ENCODE data around the gene BBC3.

The BBC3 gene

DNA sequence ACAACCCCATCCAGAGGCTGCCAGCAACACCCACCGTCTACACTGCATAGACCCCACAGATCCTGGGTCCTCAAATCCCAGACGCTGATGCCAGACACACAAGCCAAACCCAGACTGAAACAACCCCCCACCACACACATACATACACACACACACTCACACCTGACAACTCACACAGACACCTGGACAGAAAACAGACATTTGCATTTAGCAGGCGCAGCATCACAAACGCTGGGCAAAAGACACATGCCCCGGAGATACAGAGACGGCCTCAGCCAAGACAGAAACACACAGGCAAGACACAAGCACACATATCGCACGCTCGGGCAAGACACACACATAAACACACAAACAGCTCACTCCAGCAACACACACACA, 1.3 kb downstream of the BBC3 start:
- H3K27me3 ChIP-seq (ENCODE audit: insufficient read depth, low read depth, severe bottlenecking): no peaks in the 10 kb centered on the region
- H3K27ac ChIP-seq: no peak overlapping the region; the same call in 1 of the 2 replicates
- TF ChIP-seq, protein P1, sequence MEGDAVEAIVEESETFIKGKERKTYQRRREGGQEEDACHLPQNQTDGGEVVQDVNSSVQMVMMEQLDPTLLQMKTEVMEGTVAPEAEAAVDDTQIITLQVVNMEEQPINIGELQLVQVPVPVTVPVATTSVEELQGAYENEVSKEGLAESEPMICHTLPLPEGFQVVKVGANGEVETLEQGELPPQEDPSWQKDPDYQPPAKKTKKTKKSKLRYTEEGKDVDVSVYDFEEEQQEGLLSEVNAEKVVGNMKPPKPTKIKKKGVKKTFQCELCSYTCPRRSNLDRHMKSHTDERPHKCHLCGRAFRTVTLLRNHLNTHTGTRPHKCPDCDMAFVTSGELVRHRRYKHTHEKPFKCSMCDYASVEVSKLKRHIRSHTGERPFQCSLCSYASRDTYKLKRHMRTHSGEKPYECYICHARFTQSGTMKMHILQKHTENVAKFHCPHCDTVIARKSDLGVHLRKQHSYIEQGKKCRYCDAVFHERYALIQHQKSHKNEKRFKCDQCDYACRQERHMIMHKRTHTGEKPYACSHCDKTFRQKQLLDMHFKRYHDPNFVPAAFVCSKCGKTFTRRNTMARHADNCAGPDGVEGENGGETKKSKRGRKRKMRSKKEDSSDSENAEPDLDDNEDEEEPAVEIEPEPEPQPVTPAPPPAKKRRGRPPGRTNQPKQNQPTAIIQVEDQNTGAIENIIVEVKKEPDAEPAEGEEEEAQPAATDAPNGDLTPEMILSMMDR (IDR thresholded peaks at IDR 0.05; ENCODE audit: low read depth, low read length): no peak
- no peak for DNase-seq
- peaks cover 9% of the 10 kb centered on the region for H3K36me3 ChIP-seq
- peak overlapping the region; percentile 80 for H3K4me3 ChIP-seq (ENCODE audit: low read depth, low read length)
- no peaks in the 10 kb centered on the region for H3K9me3 ChIP-seq (ENCODE audit: severe bottlenecking)

DNA sequence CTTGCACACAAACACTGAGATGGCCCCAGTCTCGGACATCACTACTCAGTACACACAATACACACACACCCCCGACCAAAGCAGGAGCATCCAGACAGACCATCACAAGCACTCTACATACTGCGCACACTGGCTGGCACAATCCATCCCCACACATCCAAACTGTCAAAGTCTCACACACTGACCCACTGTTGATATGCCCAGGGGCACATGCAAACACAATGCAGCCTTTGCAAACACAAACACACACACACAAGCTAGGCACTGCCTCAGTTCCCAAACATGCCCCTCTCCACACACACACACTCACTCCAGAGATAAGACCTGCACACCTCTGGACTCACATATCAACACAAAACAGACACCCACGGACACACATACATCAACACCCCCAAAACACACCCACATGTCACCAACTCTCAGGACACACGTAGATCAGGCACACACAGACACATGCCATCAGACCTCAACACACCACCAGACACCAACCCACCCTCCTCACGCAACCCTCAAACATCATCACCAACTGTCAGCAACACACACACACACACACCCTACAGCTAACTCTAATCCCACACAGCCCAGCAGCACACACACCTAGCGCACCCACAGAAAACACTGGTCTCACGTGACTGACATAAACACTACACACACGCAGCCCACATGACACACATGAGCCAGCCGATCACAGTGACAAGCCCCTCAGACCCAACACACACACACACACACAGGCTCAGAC, 1.9 kb downstream of the BBC3 start:
- H3K27ac ChIP-seq: peak overlapping the region; percentile 92
- H3K27me3 ChIP-seq (ENCODE audit: insufficient read depth, low read depth, severe bottlenecking): no peaks in the 10 kb centered on the region
- TF ChIP-seq, protein P1 (IDR thresholded peaks at IDR 0.05; ENCODE audit: low read depth, low read length): no peak
- DNase-seq: no peak
- no peaks in the 10 kb centered on the region for H3K9me3 ChIP-seq (ENCODE audit: severe bottlenecking)
- peaks cover 13% of the 10 kb centered on the region for H3K36me3 ChIP-seq
- H3K4me3 ChIP-seq (ENCODE audit: low read depth, low read length): peak overlapping the region; percentile 80

DNA sequence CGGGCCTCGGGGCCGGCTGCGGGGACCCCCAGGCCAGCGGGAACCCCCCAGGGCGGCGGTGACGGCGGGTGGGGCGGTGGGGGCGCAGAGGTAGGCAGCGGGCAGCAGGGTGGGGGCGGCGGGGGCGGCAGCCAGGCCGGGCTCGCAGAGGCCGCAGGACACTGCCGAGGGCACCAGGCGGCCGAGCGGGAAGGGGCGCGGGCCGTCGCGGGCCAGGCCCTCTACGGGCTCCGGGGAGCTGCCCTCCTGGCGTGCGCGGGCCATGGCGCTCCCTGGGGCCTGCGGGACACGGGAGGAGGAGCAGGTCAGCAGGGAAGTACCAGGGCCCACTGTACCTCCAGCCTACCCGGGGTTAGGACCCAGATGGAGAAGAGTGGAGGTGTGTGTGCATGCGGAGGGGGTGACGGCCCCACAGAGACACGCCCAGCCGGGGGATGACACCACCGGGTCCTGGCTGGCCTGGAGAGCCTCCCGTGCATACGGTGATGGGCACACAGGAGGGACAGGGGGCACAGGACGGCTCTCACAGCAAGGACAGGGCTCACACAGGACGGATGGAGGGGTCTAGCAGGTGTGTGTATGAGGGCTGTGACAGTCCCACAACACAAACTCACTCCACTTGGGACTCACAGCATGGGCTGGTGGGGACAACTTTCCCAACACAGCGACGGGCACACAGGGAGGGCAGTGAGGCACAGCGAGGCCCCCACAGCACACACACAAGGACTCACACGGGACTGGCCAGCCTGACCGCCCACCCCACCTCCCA, 2.6 kb downstream of the BBC3 start:
- Histone ChIP-seq H3K9me3 (ENCODE audit: severe bottlenecking) (no peaks in the 10 kb centered on the region), H3K27me3 (ENCODE audit: insufficient read depth, low read depth, severe bottlenecking) (no peaks in the 10 kb centered on the region), H3K4me3 (ENCODE audit: low read depth, low read length) (peak overlapping the region; percentile 53), H3K27ac (peak overlapping the region; percentile 92), H3K36me3 (peaks cover 20% of the 10 kb centered on the region)
- peak; percentile 73 for DNase-seq
- TF ChIP-seq, protein P1 (IDR thresholded peaks at IDR 0.05; ENCODE audit: low read depth, low read length): no peak

DNA sequence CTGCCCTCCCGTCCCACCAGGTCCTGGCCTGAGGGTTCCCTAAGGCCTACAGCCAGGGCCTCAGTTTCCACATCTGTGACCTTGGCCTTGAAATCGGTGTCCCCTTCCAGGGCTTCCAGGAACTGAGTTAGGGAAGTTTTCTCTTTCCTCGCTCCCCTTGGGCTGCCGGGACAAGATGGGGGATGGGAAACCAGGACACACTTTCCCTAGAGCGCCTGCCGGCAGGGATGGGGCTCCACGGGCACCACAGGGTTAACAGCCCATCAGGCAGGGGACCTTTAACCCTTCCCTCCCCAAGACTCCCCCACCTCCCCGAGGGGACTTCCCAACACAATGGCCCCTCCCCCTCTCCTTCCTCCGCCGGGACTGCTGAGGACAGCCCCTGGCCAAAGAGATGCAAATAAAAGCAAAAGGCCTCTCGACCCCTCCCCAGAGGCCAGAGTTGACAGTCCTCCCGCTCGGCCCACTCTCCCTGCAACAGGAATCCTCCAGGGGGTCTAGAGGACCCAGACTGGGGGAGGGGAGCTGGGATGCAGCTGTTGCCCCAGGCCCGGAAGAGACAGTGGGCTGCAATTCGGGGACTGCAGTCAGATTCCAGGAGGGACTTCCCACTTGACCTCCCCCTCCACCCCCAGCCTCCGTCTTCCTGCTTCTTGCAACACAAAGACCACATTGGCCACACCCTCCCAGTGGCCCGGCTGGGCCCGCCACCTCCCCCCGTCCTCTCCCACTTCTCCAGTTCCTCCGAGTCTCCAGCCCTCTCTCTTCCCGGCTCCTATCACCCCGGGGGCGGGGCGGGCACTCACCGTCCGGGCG, 3.4 kb downstream of the BBC3 start:
- Histone ChIP-seq H3K36me3 (peaks cover 22% of the 10 kb centered on the region), H3K27me3 (ENCODE audit: insufficient read depth, low read depth, severe bottlenecking) (no peaks in the 10 kb centered on the region), H3K4me3 (ENCODE audit: low read depth, low read length) (peak overlapping the region; percentile 53), H3K27ac (peak overlapping the region; percentile 92), H3K9me3 (ENCODE audit: severe bottlenecking) (no peaks in the 10 kb centered on the region)
- peak; percentile 92 for DNase-seq
- TF ChIP-seq, protein P1 (IDR thresholded peaks at IDR 0.05; ENCODE audit: low read depth, low read length): no peak

DNA sequence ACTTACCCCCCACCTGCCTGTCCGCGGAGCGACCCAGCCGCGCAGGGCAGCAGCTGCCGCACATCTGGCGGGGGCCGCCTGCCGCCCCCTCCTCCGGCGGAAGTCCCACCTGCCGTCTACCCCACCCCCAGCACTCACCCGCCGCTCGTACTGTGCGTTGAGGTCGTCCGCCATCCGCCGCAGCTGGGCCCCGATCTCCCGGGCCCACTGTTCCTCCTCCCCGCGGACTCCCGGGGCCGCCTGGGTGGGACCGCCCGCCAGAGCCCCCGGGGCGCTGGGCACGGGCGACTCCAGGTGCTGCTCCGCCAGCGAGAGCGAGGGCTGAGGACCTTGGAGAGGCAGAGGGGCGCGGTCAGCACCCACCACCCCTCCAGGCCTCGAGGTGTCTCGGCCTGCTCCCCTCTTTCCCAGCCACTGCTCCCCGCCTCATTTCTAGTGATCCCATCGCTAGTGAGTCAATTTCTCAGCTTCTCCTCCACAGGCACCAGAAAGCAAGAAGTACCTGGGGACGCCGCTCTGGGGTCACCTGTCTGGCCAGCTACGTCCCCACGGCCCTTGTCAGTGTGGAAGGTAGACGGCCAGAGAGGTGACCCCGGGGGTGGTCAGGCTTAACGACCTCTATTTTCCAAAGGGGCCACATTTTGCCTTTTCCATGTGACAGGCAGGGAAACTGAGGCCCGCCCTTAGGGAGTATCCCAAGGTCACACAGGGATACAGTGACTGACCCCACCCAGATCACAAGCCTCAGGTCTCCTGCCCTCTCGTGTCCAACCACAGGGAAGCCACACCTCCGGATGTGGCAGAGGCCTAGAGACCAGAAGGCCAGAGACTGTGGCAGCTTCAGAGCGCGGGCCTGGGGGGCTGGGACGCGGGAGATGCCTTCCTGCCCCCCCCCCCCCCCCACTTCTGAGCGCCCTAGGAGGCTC, 4.3 kb downstream of the BBC3 start:
- Histone ChIP-seq H3K27me3 (ENCODE audit: insufficient read depth, low read depth, severe bottlenecking) (no peaks in the 10 kb centered on the region), H3K9me3 (ENCODE audit: severe bottlenecking) (no peaks in the 10 kb centered on the region), H3K36me3 (peaks cover 31% of the 10 kb centered on the region), H3K4me3 (ENCODE audit: low read depth, low read length) (peak overlapping the region; percentile 53), H3K27ac (peak overlapping the region; percentile 92)
- TF ChIP-seq, protein P1 (IDR thresholded peaks at IDR 0.05; ENCODE audit: low read depth, low read length): no peak
- DNase-seq: peak; percentile 85

Measured in WERI-Rb-1 (cell line).